ENCODE data around the gene SPP1.
"Not testable (repeated sequence)": the region's sequence is repeated elsewhere in the genome, so short reads cannot be mapped to it uniquely, and the experiment has no call there.

The SPP1 gene

GRCh38 chr4:87934973-87935372 is 40.5 kb upstream of the SPP1 start:
- DNase-seq (ENCODE audit: low read depth) = no peak
- no peak overlapping the region for H3K4me3 ChIP-seq (ENCODE audit: low read length)
- TF ChIP-seq, protein P1, sequence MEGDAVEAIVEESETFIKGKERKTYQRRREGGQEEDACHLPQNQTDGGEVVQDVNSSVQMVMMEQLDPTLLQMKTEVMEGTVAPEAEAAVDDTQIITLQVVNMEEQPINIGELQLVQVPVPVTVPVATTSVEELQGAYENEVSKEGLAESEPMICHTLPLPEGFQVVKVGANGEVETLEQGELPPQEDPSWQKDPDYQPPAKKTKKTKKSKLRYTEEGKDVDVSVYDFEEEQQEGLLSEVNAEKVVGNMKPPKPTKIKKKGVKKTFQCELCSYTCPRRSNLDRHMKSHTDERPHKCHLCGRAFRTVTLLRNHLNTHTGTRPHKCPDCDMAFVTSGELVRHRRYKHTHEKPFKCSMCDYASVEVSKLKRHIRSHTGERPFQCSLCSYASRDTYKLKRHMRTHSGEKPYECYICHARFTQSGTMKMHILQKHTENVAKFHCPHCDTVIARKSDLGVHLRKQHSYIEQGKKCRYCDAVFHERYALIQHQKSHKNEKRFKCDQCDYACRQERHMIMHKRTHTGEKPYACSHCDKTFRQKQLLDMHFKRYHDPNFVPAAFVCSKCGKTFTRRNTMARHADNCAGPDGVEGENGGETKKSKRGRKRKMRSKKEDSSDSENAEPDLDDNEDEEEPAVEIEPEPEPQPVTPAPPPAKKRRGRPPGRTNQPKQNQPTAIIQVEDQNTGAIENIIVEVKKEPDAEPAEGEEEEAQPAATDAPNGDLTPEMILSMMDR (IDR thresholded peaks at IDR 0.05; ENCODE audit: insufficient read depth, low read depth, low read length, missing control alignments) = no peak

DNA sequence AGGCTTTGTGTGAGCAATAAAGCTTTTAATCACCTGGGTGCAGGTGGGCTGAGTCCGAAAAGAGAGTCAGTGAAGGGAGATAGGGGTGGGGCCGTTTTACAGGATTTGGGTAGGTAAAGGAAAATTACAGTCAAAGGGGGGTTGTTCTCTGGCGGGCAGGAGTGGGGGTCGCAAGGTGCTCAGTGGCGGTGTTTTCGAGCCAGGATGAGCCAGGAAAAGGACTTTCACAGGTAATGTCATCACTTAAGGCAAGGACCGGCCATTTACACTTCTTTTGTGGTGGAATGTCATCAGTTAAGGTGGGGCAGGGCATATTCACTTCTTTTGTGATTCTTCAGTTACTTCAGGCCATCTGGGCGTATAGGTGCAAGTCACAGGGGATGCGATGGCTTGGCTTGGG is 39.6 kb upstream of the SPP1 start:
- H3K4me3 ChIP-seq (ENCODE audit: low read length); DNase-seq (ENCODE audit: low read depth): not testable (repeated sequence)

GRCh38 chr4:87937523-87937922 is 38.0 kb upstream of the SPP1 start:
- H3K4me3 ChIP-seq (ENCODE audit: low read length) = no peak overlapping the region
- no peak for DNase-seq (ENCODE audit: low read depth)
- TF ChIP-seq, protein P1 (IDR thresholded peaks at IDR 0.05; ENCODE audit: insufficient read depth, low read depth, low read length, missing control alignments) = no peak

DNA sequence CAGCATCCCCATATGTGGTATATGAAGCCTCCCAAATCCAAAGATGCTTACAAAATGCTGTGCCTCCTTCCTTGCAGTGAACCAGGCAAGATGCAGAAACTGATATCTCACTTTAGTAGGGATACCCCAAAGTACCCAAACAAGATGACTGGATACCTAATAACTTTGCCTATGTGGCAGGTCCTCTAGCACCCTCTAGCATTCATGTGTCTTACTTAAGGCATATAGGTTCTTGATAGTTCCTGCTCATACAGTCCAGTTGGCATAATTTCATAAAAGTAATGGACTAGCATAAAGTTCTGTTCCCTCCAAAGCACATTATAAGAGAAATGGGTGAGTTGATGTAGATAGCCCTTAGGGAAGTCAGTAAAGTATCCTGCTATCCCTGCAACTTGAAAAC is 36.8 kb upstream of the SPP1 start:
- TF ChIP-seq, protein P1 (IDR thresholded peaks at IDR 0.05; ENCODE audit: insufficient read depth, low read depth, low read length, missing control alignments) = no peak
- H3K4me3 ChIP-seq (ENCODE audit: low read length) = no peak overlapping the region
- DNase-seq (ENCODE audit: low read depth) = no peak

- TF ChIP-seq, protein P1 (IDR thresholded peaks at IDR 0.05; ENCODE audit: insufficient read depth, low read depth, low read length, missing control alignments) = no peak
- no peak for DNase-seq (ENCODE audit: low read depth)
- H3K4me3 ChIP-seq (ENCODE audit: low read length) = no peak overlapping the region
Observed at GRCh38 chr4:87939978-87940690, 35.4 kb upstream of the SPP1 start.

DNA sequence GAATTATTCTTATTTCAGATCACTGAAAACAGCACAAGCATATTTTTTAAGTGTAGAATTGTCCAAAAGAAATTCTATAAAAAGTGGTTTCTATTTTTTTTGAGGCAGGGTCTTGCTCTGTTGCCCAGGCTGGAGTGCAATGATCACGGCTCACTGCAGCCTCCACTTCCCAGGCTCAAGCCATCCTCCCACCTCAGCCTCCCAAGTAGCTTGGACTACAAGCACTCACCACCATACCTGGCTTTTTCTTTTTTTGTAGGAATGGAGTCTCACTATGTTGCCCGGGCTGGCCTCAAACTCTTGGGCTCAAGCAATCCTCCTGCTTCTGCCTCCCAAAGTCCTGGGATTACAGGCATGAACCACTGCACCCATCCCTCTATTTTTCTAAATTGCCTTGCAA is 34.7 kb upstream of the SPP1 start:
- not testable (repeated sequence) for DNase-seq (ENCODE audit: low read depth)

GRCh38 chr4:87941537-87942392 is 33.7 kb upstream of the SPP1 start:
- TF ChIP-seq, protein P1 (IDR thresholded peaks at IDR 0.05; ENCODE audit: insufficient read depth, low read depth, low read length, missing control alignments) = no peak
- DNase-seq (ENCODE audit: low read depth) = no peak
- no peak overlapping the region for H3K4me3 ChIP-seq (ENCODE audit: low read length)

More for the DNA sequence above, 34.7 kb upstream of the SPP1 start:
- H3K4me3 ChIP-seq (ENCODE audit: low read length) = not testable (repeated sequence)
